GM18873 (cell line): ENCODE results near the gene GLI3.

Experiments
- ATAC-seq: cut with Tn5 transposase; IDR thresholded peaks from one replicate; pipeline ENCODE4 v1.9.1; 2021; ENCODE audit warnings: mild to moderate bottlenecking, moderate library complexity, moderate number of reproducible peaks; ENCODE audit not compliant: unreplicated experiment, low FRiP score

GLI3 gene

DNA sequence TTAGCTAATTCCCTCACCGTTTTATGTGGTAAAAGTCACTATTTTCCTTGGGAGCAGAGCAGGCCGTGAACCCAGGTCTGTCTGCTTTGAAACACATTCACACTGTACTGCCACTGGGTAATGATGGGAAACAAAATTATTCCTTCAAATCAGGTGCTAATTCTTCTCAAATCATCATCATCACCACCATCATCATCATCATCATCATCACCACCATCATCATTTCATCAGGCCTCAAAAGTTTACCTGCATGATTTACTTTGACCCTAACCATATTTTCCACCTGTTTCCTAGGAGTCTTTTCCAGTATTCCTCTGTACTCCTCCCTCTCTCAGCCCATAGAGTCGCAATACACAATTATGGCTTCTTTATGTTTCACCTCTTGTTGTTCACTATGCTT, 220.5 kb downstream of the GLI3 start:
- no peak for ATAC-seq

DNA sequence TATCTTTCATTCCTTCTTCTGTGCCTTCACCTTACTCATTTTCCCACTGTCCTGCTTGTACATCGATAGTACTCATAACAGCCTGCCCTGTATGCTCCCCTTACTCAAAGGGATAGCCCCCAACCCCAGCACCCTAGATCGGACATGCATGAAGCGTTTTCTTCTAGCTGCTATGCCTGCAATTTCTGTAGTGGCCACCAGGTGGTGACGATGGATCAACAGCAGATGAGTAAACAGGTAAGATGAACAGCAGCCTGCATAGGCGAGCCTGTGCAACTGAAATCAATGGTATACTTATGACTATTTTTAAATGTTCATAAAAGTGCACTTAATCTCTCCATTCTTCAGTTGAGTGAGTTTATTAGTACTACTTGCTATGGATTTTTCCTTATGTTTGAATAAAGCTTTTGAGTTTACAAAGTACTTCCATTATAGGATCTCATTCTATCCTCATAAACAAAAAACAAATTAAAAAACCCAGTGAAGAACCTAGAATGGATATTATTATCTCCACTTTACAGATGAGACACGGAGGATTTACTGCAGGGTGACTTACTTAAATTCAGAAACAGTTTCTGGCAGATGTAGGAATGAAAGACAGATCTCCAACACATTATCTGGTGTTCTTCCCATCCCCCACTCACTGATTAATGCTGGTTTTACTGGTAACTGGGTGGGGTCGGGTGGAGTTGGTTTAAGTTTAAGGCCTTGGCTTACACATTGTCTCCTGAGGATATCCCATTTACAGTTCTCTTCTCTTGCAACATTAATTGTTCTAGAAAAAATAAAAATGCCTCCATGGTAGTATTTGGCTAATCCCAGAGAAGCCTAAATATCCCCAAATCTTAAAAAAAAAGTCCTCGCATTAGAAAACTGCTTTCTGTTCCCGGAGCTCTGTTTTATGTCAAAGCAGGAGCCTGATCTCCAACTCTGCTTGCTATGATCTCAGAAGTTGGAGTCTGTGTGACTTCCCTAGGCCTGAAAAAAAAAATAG, 222.1 kb downstream of the GLI3 start:
- ATAC-seq: no peak

DNA sequence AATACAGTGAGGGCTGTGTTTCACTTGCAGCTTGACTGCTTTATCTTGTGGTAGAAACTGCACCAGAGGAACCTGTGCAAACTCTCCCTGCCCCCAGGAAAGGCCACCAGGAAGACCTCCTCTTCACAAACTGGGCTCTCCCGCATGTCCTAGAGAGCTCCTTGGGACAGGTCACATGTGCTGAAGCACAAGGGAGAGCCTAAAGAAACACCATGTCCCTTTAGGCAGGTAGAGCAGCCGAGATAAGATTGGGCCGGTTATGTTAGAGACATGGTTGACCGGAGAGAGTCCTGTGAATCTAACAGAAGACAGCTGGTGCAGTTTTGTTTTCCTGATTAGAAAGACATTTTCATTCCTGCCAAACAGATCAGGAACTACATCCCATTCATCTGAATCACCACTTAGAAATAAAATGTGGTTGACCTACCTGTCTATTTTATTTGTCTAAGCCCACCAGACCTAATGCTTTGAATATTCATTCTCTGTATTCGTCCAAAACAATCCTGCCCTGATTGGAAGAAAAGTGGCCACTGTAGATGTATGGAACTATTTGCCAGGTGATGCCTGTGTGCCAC, 224.1 kb downstream of the GLI3 start:
- ATAC-seq: no peak

DNA sequence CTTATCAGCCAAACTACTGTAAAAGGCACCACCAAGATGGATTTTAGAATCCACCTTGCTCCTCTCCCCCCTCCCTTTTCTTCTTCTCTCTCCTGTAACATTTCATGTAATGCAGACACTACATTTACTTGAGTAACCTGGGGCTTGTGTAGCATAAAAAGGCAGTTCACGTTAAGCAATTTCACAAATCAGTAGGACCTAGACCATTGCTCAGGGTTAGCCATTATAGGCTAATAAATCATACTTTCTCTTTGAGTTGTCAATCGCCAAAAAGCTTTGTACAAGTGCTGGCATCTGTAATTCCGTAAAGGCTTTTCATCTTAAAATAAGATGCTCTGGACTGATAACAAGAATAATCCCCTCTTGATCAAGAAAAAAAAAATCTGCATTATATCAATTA, 224.7 kb downstream of the GLI3 start:
- ATAC-seq: no peak

DNA sequence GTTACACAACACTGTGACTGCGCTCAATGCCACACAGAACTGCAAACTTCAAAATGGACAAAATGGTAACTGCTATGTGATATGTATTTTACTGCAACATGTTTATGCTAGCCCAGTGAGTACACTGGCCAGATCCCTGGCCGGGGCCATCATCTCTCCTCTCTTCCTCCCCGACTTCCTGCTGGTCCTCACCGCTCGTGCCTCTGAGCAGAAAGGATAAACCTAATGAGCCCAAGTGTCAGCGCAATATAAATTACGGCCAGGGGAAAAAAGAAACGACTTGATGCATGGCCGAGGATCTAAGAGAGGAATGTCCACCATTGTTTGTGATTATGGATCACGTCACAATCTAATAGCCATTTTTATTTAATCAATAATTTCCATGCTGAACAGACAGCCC, 225.2 kb downstream of the GLI3 start:
- ATAC-seq: no peak

DNA sequence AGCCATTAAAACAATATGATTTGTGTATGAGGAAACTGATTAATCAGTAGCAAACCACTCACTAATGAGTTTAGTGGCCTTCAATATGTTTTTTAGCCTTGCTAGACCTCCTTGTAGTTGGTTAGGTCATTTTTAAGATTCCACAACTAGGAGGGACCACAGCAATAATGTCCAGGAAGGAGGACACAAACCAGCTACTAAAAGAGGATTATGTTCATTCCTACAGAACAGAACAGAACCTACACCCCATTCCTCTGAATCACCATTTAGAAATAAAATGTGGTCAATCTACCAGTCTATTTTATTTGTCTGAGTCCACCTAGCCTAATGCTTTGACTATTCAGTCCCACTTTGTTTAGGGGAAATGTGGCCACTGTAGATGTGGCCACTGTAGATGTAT, 226.3 kb downstream of the GLI3 start:
- no peak for ATAC-seq

DNA sequence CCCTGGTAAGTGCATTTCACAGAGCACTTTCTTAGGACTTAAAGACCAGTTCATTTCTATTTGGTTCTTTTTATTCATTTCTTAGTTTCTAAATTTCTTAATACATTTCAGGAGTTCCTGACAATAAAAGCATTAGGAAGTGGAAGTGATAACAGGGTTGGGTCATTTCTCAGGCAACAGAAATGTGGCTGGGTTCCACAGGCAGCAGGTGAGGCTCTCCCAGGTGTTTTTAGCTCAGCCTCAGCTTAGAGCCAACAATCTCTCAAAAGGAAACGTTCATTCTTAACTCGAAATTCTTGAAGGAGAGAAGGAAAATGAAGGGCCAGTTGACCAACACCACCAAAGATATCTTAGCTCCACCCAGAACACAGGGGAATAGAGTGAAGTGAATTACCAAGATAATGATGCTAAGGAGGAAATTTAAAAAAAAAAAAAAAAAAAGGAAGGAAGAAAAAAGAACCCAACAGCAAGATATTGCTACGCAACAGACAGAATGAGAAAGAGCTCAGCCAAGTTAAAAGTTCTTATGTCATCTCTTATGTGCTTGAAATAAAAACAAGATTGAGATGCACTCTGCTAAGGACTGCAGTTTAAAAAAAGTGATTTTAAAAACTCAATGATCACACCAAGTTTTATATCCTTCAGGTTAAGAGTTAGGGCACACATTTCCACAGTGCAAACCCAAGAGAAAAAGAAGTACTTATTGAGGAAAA, 230.1 kb downstream of the GLI3 start:
- no peak for ATAC-seq

DNA sequence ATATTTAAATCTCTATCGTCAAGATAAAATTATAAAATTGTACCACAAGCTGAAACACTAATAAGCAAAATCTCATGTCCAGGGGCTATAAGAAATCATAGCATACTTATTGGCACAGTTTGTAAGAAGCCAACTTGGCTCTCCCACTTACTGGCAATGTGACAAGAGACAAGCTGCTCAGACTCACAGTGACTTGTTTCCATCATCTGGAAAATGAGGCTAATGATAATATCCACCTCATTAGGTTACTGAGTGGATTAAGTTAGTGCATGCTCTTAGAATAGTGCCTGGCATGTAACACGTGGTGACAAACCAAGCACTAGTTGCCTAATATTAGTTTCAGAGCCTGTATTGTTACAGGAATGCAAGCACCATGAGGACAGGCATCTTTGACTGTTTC, 234.4 kb downstream of the GLI3 start:
- ATAC-seq: no peak

DNA sequence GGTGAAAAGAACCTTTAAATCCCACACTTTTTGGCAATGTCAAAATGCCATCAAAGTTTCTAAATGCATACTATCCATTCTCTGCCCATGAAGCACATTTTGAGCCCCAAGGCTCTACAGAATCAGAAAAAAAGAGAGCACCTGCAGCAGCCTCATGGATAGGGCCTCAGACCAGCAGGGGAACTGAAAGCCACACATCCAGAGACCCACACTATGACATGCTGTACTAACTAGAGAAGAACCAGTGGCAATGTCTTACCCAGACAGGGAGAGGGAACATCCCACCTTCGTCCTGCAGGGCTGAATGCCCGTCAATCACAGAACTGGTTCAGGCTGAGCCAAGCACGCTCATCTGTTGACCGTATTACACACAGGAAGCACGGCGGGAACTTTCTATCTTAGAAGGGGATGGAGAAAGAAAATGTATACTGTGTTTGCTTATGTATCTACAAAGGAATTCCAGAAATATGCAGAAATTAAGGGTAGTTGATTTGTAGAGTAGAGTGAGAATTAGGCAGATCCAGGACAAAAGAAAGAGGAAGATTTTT, 237.2 kb downstream of the GLI3 start:
- no peak for ATAC-seq

DNA sequence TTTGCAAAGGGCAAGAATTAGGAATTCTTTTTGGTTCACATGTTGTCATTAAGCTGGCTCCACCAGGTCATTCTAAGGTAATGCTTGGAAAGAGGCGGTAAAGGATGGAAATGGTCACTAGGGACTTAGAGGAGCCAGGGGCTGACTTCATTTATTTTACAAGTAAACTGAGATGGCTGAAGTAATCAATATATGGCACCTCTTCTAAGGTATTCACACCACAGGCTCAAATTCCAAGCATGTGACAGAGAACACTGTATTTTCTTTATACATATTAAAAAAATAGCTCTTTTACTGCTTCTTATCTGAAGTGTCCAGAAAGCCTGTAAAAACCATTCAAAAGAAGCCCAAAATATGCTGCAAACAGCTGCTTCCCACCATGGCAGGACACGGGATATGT, 239.0 kb downstream of the GLI3 start:
- ATAC-seq: no peak

DNA sequence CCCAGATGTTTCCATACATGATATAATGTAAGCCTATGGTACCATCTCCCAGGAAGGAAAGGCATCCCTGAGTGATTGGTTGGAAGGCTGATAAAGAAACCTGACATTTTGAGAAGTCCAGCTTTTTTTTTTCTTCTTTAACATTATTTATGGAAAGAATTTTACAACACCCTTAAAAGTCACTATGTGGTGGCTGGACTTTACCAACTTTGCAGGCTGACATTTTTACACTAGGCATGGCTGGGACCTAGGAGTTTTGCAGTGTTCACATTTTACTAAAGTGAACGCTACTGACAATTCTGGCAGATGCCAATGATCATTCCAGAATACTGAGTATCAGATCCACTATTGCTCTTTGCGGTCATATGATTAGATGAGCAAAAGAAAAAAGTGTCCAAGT, 239.9 kb downstream of the GLI3 start:
- ATAC-seq: no peak

DNA sequence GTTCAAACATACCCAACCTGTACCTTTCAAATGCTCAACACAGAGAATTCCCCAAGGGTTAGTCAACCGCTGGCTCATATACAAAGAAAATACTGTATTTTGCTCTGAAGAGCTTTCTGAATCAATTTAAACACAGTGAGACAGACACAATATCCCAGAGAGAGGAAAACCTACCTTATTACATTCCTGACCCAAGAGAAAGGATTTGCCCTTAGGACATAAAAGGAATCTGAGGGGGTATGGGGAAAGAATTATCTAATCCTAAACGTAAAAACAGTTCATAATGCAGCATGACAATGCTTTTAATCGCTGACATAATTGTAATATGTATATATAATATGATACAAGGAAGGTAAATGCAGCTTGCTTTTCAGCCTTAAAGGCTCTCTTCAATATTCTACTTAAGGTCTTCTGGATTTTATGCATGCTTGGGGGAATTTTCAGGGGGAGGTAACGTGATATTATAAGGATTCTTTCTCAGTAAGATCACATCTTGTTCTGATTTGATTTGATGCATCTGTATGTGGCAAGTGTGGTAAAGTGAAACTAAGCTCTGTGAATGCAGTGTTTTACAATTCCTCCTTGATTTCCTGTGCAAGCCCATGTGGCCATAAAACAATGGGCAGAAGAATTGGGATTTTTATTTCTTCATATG, 240.5 kb downstream of the GLI3 start:
- ATAC-seq: no peak

DNA sequence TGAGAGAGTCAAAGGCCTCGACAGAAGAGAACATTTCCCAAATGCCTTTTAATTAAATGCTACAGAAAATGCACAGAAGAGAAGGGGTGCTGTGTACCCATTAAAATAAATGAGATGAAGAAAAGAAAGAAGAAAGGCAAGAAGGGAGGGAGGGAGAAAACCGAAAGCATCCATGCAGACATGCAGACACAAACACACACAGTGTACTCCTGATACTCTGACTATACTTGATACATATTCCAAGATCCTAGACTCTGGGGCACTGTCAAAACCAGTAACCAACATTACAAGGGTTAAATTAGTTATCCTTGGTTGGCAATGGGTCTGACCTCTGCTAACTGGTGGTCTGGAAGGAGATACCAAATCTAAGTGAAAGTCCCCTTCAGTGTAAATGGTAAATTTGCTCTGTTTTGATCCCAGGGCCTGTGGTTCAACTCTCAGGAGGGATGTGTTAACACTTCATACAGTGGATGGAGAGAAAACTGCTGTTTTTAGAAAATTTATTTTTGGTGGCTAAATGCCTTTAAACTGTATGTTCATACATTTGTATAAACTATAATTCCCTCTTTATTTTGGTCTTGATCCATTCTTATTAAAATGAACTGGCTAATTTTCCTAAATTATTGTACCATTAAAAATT, 241.3 kb downstream of the GLI3 start:
- no peak for ATAC-seq

DNA sequence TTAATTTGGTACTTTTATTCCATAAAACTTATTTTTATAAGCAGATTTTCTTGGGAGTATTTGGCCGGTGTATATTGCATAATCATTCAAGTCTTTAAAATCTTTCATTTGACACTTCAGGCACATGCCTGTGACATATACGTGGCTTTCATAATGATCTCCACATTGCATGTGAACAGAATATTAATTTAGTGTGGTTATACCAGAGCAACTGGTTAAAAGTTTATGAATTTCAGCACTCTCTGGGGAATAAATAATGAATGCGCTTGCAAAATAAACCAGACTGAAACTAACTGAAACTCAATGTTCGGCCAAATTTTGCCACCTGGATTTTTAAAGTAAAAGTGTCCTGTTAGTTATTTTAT, 242.3 kb downstream of the GLI3 start:
- no peak for ATAC-seq

DNA sequence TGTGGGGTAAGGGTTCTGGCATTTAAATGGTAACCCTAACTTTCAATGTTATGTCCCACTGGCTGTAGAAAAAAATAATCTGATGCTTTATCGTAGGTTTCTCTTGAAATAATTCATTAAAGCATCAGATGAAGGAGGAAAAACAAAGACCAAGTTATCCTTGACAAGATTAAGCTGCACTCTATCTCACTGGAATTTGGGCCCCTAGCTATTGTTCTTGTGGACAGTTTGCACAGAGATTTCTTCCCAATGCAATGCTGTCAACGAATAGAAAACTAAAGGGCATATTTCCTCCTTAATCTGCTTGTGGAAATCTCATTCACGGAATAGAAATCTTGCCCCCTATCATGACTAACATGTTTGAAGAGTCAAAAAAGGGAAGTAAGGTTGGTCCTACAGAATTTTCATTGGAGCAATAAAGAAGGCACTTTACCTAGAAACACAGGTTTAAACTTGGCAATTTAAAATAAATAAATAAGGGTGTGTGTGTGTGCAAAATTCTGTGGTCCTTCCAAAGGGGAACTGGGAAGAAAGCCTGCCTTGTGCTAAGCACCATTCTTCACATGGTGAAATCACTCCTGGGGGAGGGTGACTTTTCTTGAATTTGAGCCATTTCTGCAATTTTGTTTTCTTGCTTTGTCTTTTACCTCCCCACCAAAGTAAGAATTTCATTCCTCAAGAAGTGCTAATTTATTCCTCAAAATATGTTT, 242.8 kb downstream of the GLI3 start:
- ATAC-seq: no peak

DNA sequence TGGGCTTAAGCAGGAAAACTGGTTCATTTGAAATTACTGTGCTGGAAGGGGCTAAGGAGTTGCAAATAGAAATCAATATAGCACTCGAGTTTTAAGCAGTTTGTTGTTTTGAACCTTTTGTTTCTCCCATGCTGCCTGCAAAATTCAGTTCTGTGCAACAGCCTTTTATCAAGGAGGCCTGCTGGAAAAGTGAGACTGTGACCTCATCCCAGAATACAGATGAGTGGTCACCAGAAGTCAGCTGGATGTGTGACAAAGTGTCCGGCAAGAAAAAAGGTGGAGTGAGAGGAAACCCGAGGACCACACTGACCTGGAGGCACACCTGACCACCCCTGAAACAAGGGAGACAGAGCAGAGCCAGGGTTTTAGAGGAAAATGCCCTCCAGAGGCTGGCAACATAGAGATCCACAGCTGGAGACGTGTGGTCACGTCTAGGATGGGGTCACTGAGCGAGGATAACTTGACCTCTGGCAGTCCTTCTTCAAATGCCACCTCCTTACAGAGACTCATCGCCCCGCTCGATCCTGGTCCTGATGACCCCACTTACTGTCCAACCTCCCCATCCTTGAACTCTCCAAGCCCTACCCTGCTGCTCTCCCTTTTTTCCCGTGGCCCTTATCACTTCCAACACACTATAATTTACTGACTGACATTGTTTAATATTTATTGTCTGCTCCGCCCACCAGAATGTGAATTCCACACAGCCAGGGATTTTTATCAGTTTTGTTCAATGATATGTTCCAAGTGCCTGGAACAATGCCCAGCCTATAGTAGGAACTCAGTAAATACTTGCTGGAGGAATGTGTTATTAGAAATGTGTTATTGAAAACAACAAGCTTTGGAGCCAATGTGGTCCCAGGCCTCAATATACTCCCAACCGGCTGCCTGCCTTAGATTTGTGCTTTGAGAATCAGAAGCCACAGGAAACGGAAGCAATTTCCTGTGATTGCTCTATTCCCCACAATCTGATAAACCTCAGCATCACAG, 243.8 kb downstream of the GLI3 start:
- ATAC-seq: no peak

DNA sequence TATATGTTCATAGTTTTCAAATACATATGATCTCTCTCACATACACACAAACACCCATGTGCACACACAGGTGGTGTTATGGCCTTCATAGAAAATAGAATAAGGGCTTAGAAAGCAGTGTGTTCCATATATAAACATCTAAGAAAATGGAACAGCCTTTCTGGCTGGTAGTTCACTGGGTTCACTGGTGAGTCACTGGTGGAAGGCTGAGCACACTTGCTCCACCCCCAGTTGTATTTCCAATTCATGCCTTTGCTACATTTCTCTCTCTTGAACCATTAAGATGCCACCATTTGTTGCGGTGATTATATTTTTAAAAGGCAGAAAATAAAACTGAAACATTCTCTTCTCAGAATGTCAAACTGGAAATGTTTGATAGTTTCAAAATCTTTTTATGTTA, 252.1 kb downstream of the GLI3 start:
- ATAC-seq: no peak
